Motor neuron (in vitro differentiated cells): ENCODE results near the gene VPS26B. TPM values are rescaled to one million over a fixed set of nuclear protein-coding genes. Genes with fewer than 3 reads are reported as not detected.
"Not testable (repeated sequence)": the region's sequence is repeated elsewhere in the genome, so short reads cannot be mapped to it uniquely, and the experiment has no call there.

Experiments used
- ATAC-seq, 8 experiments: fragments of 200-7000 bp; cut with Tn5 transposase; replicated peaks in 6 of 8; 2 replicates each; pipeline ENCODE4 v1.8.0; 2021; ENCODE audit warnings: mild to moderate bottlenecking in 8 of 8, moderate library complexity in 8 of 8
- H3K27ac ChIP-seq, 2 donors: fragments of 250-450 bp; sonication (Bioruptor Pico); 2 replicates each; pipeline ENCODE4 v1.9.0; 2021; ENCODE audit warnings: antibody characterized with exemption in 2 of 2, mild to moderate bottlenecking in 2 of 2, moderate library complexity in 1 of 2
- H3K4me1 ChIP-seq, 2 donors: fragments of 250-450 bp; sonication (Bioruptor Pico); replicated peaks in 1 of 2; 2 replicates each; pipeline ENCODE4 v1.6.1; 2021; ENCODE audit warnings: antibody characterized with exemption in 2 of 2, mild to moderate bottlenecking in 2 of 2, moderate library complexity in 1 of 2
- H3K4me3 ChIP-seq, 5 donors: fragments of 250-450 bp; sonication (Bioruptor Pico); 2 replicates each; pipeline ENCODE4 v1.9.0; 2021; ENCODE audit warnings: antibody characterized with exemption in 5 of 5, mild to moderate bottlenecking in 5 of 5, moderate library complexity in 4 of 5
- WGBS, 10 experiments: fragments of 450-650 bp; shearing (Covaris generic); methylation state at CpG; one replicate each; pipeline ENCODE4 v1.0.0; 2022; 5-methylcytosine and 5-hydroxymethylcytosine counted together
- in situ Hi-C, 9 experiments: fragments of 400-800 bp; cut with MboI; loops; one replicate each; pipeline ENCODE4 v1.15.0; 2021; ENCODE audit warnings: low sequenced_read_pairs in 9 of 9, low pct_unique_long_range_greater_than_20kb in 2 of 9; ENCODE audit not compliant: unreplicated experiment in 9 of 9
- total RNA-seq, 8 experiments: library from RNA; unstranded; fragments of 300-600 nt; gene quantifications; 2 replicates each; pipeline versions ENCODE4 v1.2.3 to v1.2.4, GENCODE V29; 2022

The VPS26B gene
- total RNA-seq = 10 to 100 TPM; 22.3 to 46.0 (median 37.0) TPM

DNA sequence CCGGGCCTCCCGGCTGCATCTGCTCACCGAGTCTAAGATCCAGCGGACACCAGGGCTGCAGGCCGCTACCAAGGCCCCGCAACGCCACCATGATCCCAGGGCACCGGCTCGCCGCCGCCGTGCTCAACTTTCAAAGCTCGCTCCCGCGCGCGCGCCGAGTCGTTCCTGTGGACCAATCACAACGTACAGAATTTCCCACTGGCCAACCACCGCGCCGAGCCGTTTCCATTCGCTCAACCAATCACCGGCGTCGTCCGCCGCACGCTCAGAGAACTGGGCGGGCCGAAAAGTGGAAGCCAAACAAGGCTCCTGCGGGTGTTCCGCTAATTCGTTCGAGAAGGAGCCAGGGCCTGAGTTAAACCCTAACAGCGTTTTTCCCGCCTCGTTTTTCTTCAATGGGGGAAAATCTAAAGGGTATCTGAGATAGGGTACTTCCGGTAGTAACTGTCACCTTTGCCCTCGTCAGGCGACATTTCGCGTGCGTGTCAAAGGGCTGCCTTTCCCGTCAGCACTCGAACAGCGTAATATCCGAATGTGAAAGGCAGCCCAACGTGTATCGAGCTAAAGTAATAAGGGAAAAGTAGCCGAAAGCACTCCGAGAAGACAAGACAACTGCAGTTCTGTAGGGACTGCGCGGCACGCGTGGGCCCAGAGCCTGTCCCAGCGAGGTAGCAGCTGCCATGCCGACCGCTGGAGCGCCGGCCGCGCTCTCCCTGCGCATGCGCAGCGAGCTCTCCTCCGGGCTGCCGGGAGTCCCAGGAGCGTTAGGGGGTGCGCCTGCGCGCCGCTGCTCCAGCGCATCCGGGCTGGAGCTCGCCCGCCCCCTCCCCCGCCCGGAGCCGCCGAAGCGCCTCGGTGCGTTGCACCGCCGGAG, at the start of gene VPS26B, which contains the start of gene NCAPD3:
Gene VPS26B (plus strand): TSS at position 836 of the 874 bp plus-strand sequence. CDS start 452 bp downstream, outside the sequence.
Gene NCAPD3 (minus strand): TSS at position 132 of the 874 bp plus-strand sequence. CDS start 41 bp downstream, at position 91.
- WGBS, 10 experiments = 0 to 3% (median 1%) methylated on average over 4 to 23 of the region's 89 CpGs; no CpG with 5 or more reads in 4 of the 10 experiments
- H3K4me1 ChIP-seq = peaks cover 8 to 12% of the 10 kb centered on the region in 2 donors
- in situ Hi-C loops = no loop called here
- ATAC-seq = peak; percentile 79 to 89 (median 85)
- H3K27ac ChIP-seq = peak within 1 kb of the TSS; percentile 80 to 86
- peak within 1 kb of the TSS; percentile 61 to 93 (median 62) for H3K4me3 ChIP-seq

GRCh38 chr11:134176284-134176683, 48.2 kb upstream of the VPS26B start:
- ATAC-seq = no peak
- no peaks in the 10 kb centered on the region for H3K4me1 ChIP-seq
- no peak overlapping the region for H3K4me3 ChIP-seq
- in situ Hi-C loops = no loop called here
- 90 to 100% (median 95%) methylated on average over 2 to 12 of the region's 13 CpGs; no CpG with 5 or more reads in 3 of the 10 experiments for WGBS, 10 experiments
- H3K27ac ChIP-seq = no peak overlapping the region

DNA sequence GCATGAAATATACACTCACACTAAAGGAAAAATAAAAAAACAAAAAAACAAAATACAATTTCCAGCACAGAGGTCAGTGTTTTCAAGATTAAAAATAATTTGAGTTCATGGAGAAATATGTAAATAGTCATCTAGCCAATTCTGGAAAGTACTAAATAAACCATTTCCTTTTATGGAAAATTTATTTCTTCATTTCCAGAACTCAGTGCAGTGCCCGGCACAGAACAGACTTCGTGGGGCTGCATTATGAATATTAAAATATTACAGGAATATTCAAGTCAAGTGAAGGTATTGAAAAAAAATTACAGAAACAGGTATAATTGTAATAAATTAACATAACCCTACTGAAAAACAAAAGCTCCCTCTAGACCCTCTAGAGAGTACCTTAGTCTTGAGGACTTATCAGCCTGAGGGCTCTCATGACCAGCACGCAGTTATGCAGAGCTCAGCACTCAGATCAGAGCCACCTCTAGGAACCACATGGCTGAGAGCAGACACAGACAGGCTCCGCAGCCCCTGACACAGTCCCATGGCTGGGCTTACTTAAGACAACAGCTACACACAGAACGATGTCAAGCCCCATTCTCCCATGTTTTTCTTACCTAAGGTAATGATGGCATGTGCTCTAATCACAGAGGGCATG, 46.3 kb upstream of the VPS26B start:
- Histone ChIP-seq H3K4me1 (no peaks in the 10 kb centered on the region), H3K4me3 (no peak overlapping the region), H3K27ac (no peak overlapping the region)
- ATAC-seq = peak in 1 of 8 experiments; percentile 79
- in situ Hi-C loops = no loop called here
- 36 to 97% (median 79%) methylated on average over 2 to 4 of the region's 5 CpGs; no CpG with 5 or more reads in 1 of the 10 experiments for WGBS, 10 experiments

DNA sequence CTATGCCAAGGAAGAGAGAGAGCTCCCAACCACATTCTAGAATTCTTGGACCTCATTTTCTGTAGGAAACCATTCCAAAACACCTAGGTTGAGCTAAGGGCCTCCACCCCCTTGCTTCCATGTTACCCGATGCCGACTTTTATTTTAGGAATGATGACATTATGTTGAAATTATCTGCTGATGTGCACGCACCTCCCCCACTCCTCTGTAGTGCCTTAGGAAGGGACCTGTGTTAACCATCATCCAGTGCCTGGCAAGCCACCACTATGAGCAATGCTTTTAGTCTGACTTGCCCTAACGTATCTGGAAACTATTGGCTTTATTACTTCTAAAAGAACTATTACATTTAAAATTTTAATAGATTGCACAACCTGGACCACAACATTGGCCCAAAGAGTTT, 42.8 kb upstream of the VPS26B start:
- in situ Hi-C loops = no loop called here
- peak in 2 of 8 experiments; percentile 34 to 58 for ATAC-seq
- Histone ChIP-seq H3K4me3 (no peak overlapping the region), H3K27ac (no peak overlapping the region), H3K4me1 (no peaks in the 10 kb centered on the region)
- WGBS, 10 experiments = 20 to 100% (median 93%) methylated on average over 1 to 4 of the region's 4 CpGs; no CpG with 5 or more reads in 1 of the 10 experiments

DNA sequence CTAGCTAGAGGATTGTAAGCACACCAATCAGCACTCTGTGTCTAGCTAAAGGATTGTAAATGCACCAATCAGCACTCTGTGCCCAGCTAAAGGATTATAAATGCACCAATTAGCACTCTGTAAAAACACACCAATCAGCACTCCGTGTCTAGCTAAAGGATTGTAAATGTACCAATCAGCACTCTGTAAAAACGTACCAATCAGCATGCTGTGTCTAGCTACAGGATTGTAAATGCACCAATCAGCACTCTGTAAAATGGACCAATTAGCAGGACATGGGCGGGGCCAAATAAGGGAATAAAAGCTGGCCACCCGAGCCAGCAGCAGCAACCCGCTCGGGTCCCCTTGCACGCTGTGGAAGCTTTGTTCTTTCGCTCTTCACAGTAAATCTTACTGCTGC, 36.4 kb upstream of the VPS26B start:
- H3K27ac ChIP-seq, in situ Hi-C loops, ATAC-seq, H3K4me1 ChIP-seq, H3K4me3 ChIP-seq: not testable (repeated sequence)
- 87 to 97% (median 91%) methylated on average over 2 to 8 of the region's 8 CpGs; no CpG with 5 or more reads in 5 of the 10 experiments for WGBS, 10 experiments

GRCh38 chr11:134196756-134197155, 27.7 kb upstream of the VPS26B start:
- 83 to 100% (median 96%) methylated on average over 1 to 3 of the region's 4 CpGs; no CpG with 5 or more reads in 2 of the 10 experiments for WGBS, 10 experiments
- Histone ChIP-seq H3K4me3 (no peak overlapping the region), H3K27ac (no peak overlapping the region), H3K4me1 (no peaks in the 10 kb centered on the region)
- peak in 1 of 8 experiments; percentile 97 for ATAC-seq
- in situ Hi-C loops = no loop called here

GRCh38 chr11:134199531-134199930, 24.9 kb upstream of the VPS26B start:
- in situ Hi-C loops = no loop called here
- Histone ChIP-seq H3K27ac (no peak overlapping the region), H3K4me1 (no peaks in the 10 kb centered on the region), H3K4me3 (no peak overlapping the region)
- no peak for ATAC-seq
- WGBS, 10 experiments = 33 to 100% (median 96%) methylated on average over 1 to 8 of the region's 9 CpGs; no CpG with 5 or more reads in 3 of the 10 experiments

- ATAC-seq = no peak
- Histone ChIP-seq H3K4me3 (no peak overlapping the region), H3K4me1 (no peaks in the 10 kb centered on the region), H3K27ac (no peak overlapping the region)
- in situ Hi-C loops = no loop called here
- WGBS, 10 experiments = 93 to 100% (median 100%) methylated on average over 1 to 6 of the region's 6 CpGs; no CpG with 5 or more reads in 1 of the 10 experiments
Measured at GRCh38 chr11:134200688-134201087, 23.8 kb upstream of the VPS26B start.

DNA sequence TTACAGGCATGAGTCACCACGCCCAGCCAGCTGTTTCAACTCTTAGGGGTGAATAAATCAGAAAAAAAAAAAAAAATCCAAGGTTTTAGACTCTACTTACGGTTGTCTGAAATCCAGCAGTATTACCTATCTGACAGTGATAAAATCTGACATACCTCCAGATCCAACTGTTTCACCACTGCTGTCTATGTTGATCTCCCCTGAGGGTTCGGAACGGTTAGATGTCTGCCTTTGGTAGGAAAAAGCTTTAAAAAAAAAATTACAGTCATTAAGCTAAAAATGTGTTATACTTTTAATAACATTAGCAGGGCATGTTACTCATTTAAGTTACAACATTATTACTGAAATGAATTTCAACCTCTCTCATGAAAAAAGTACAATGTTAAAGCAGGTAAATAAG, 21.8 kb upstream of the VPS26B start:
- in situ Hi-C loops = no loop called here

GRCh38 chr11:134205729-134206128, 18.7 kb upstream of the VPS26B start:
- ATAC-seq = no peak
- H3K27ac ChIP-seq = no peak overlapping the region
- in situ Hi-C loops = no loop called here
- WGBS, 10 experiments = 90 to 100% (median 93%) methylated on average over 2 to 9 of the region's 9 CpGs
- H3K4me3 ChIP-seq = no peak overlapping the region
- H3K4me1 ChIP-seq = no peaks in the 10 kb centered on the region

More for the DNA sequence above, 21.8 kb upstream of the VPS26B start:
- H3K4me3 ChIP-seq = no peak overlapping the region
- 89 to 100% (median 100%) methylated on average over 1 to 3 of the region's 4 CpGs; no CpG with 5 or more reads in 2 of the 10 experiments for WGBS, 10 experiments
- no peaks in the 10 kb centered on the region for H3K4me1 ChIP-seq
- ATAC-seq = no peak
- H3K27ac ChIP-seq = no peak overlapping the region

DNA sequence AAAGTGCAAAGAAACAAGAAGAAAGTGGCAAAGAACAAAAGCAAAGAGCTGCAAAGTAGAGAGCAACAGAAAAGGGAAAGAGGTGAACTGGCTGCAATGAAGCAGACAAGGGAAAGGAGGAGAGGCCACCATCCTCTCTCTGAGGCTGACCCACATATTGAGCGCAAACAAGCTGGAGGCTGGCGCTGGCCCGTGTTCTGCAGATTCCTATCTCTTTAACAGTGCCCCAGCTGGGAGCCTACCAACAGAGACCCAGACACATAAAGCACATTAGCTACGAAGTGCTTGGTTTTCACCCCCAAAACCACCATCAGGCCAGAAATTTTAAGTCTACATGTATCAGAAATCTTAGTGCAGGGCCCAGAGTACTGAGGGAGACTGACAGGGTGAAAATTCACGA, 18.3 kb upstream of the VPS26B start:
- Histone ChIP-seq H3K4me1 (no peaks in the 10 kb centered on the region), H3K27ac (no peak overlapping the region), H3K4me3 (no peak overlapping the region)
- in situ Hi-C loops = no loop called here
- 90 to 100% (median 94%) methylated on average over 1 to 5 of the region's 5 CpGs; no CpG with 5 or more reads in 3 of the 10 experiments for WGBS, 10 experiments
- no peak for ATAC-seq

DNA sequence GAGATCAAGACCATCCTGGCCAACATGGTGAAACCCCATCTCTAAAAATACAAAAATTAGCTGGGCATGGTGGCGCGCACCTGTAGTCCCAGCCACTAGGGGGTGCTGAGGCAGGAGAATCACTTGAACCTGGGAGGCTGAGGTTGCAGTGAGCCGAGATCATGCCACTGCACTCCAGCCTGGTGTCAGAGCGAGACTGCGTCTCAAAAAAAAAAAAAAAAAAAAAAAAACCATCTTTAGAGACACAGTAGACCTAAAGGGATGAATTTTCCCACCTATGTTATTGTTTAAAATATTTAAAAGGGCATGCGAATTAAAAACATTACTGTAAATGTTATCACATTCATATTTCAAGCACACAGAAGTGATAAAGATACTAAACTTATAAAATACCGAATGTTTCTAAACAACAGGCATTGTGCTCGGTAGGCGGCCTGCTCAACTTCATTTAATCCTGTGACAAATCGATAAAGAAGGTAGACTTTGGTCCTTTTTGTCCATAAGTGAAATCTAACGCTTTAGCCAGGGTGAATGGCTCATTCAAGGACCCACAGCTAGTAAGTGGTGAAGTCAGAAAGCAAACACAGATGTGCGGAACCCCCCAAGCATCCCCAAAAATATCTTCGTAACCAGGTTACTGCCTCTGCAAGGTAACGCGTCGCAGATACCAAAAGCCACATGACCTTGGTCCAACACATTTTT, 16.8 kb upstream of the VPS26B start:
- no peak overlapping the region for H3K4me3 ChIP-seq
- H3K4me1 ChIP-seq = no peaks in the 10 kb centered on the region
- 63 to 99% (median 84%) methylated on average over 2 to 13 of the region's 16 CpGs for WGBS, 10 experiments
- ATAC-seq = no peak
- in situ Hi-C loops = no loop called here
- no peak overlapping the region for H3K27ac ChIP-seq
